Measurements from ENCODE around the gene INPP5A.

The INPP5A gene

GRCh38 chr10:132826524-132827422, 289.2 kb downstream of the INPP5A start:
- H3K9ac ChIP-seq (ENCODE audit: low read depth, low read length, poor library complexity, severe bottlenecking), result no peak overlapping the region
- H3K79me2 ChIP-seq (ENCODE audit: insufficient read depth, low read length), result no peaks in the 10 kb centered on the region
- H3K9me3 ChIP-seq (ENCODE audit: insufficient read depth, low read depth, low read length), result peaks cover 7% of the 10 kb centered on the region; the same call in 1 of the 2 replicates
- no peaks in the 10 kb centered on the region for H3K36me3 ChIP-seq (ENCODE audit: insufficient read depth, low read length)
- TF ChIP-seq CTCF (conservative IDR thresholded peaks at IDR 0.05; ENCODE audit: low read length), result no peak
- TF ChIP-seq EZH2phosphoT487 (IDR thresholded peaks at IDR 0.05; ENCODE audit: borderline replicate concordance), result no peak
- H3K27me3 ChIP-seq (ENCODE audit: insufficient read depth, low read length, poor library complexity, severe bottlenecking), result no peaks in the 10 kb centered on the region
- no peak overlapping the region for H3K4me2 ChIP-seq (ENCODE audit: low read depth, low read length, poor library complexity, severe bottlenecking)
- H3F3A ChIP-seq (ENCODE audit: low read depth), result no peaks in the 10 kb centered on the region; the same call in 1 of the 2 replicates
- no peaks in the 10 kb centered on the region for H3K9me2 ChIP-seq (replicated peaks; ENCODE audit: low read depth, low read length)
- no peak overlapping the region for H2AFZ ChIP-seq (ENCODE audit: low read length)
- H4K20me1 ChIP-seq (ENCODE audit: insufficient read depth, low read length, poor library complexity, severe bottlenecking), result no peaks in the 10 kb centered on the region
- no peak overlapping the region for H3K4me3 ChIP-seq (ENCODE audit: low read length, poor library complexity, severe bottlenecking)
- no peaks in the 10 kb centered on the region for H3K4me1 ChIP-seq (ENCODE audit: insufficient read depth, low read length, poor library complexity, severe bottlenecking)

- H3K9ac ChIP-seq (ENCODE audit: low read depth, low read length, poor library complexity, severe bottlenecking), result no peak overlapping the region
- H3K4me1 ChIP-seq (ENCODE audit: insufficient read depth, low read length, poor library complexity, severe bottlenecking), result no peaks in the 10 kb centered on the region
- no peak overlapping the region for H3K4me3 ChIP-seq (ENCODE audit: low read length, poor library complexity, severe bottlenecking)
- no peaks in the 10 kb centered on the region for H3K36me3 ChIP-seq (ENCODE audit: insufficient read depth, low read length)
- no peak overlapping the region for H3K4me2 ChIP-seq (ENCODE audit: low read depth, low read length, poor library complexity, severe bottlenecking)
- H3K9me2 ChIP-seq (replicated peaks; ENCODE audit: low read depth, low read length), result no peaks in the 10 kb centered on the region
- no peaks in the 10 kb centered on the region for H4K20me1 ChIP-seq (ENCODE audit: insufficient read depth, low read length, poor library complexity, severe bottlenecking)
- H2AFZ ChIP-seq (ENCODE audit: low read length), result no peak overlapping the region
- H3K79me2 ChIP-seq (ENCODE audit: insufficient read depth, low read length), result no peaks in the 10 kb centered on the region
- no peak for TF ChIP-seq EZH2phosphoT487 (IDR thresholded peaks at IDR 0.05; ENCODE audit: borderline replicate concordance)
- no peak for TF ChIP-seq CTCF (conservative IDR thresholded peaks at IDR 0.05; ENCODE audit: low read length)
- H3K27me3 ChIP-seq (ENCODE audit: insufficient read depth, low read length, poor library complexity, severe bottlenecking), result no peaks in the 10 kb centered on the region
- no peaks in the 10 kb centered on the region; the same call in 1 of the 2 replicates for H3F3A ChIP-seq (ENCODE audit: low read depth)
- peaks cover 7% of the 10 kb centered on the region; the same call in 1 of the 2 replicates for H3K9me3 ChIP-seq (ENCODE audit: insufficient read depth, low read depth, low read length)
These were observed 289.8 kb downstream of the INPP5A start for GRCh38 chr10:132827423-132827789.

GRCh38 chr10:132827861-132828539, 290.4 kb downstream of the INPP5A start:
- H2AFZ ChIP-seq (ENCODE audit: low read length), result no peak overlapping the region

More at GRCh38 chr10:132827861-132828539, 290.4 kb downstream of the INPP5A start:
- H3F3A ChIP-seq (ENCODE audit: low read depth), result no peaks in the 10 kb centered on the region; the same call in 1 of the 2 replicates
- no peaks in the 10 kb centered on the region for H4K20me1 ChIP-seq (ENCODE audit: insufficient read depth, low read length, poor library complexity, severe bottlenecking)
- H3K79me2 ChIP-seq (ENCODE audit: insufficient read depth, low read length), result no peaks in the 10 kb centered on the region
- no peaks in the 10 kb centered on the region for H3K27me3 ChIP-seq (ENCODE audit: insufficient read depth, low read length, poor library complexity, severe bottlenecking)
- H3K4me3 ChIP-seq (ENCODE audit: low read length, poor library complexity, severe bottlenecking), result no peak overlapping the region
- H3K4me1 ChIP-seq (ENCODE audit: insufficient read depth, low read length, poor library complexity, severe bottlenecking), result no peaks in the 10 kb centered on the region
- TF ChIP-seq EZH2phosphoT487 (IDR thresholded peaks at IDR 0.05; ENCODE audit: borderline replicate concordance) (no peak), CTCF (conservative IDR thresholded peaks at IDR 0.05; ENCODE audit: low read length) (no peak)
- peaks cover 7% of the 10 kb centered on the region; the same call in 1 of the 2 replicates for H3K9me3 ChIP-seq (ENCODE audit: insufficient read depth, low read depth, low read length)
- H3K36me3 ChIP-seq (ENCODE audit: insufficient read depth, low read length), result no peaks in the 10 kb centered on the region
- H3K9ac ChIP-seq (ENCODE audit: low read depth, low read length, poor library complexity, severe bottlenecking), result no peak overlapping the region
- H3K4me2 ChIP-seq (ENCODE audit: low read depth, low read length, poor library complexity, severe bottlenecking), result no peak overlapping the region
- H3K9me2 ChIP-seq (replicated peaks; ENCODE audit: low read depth, low read length), result no peaks in the 10 kb centered on the region

Measured in Loucy (cell line).